H1 (cell line): ENCODE data around the gene ZNRF2. TPM values are rescaled to one million over a fixed set of nuclear protein-coding genes. Genes with fewer than 3 reads are reported as not detected.

ENCODE experiments used
- ATF3 ChIP-seq: IDR thresholded peaks from 2 replicates; pipeline ENCODE4 v1.6.1; 2011; ENCODE audit warnings: low read depth, mild to moderate bottlenecking, low read length; ENCODE audit not compliant: insufficient read depth
- CHD2 ChIP-seq: IDR thresholded peaks from 2 replicates; pipeline ENCODE4 v1.6.1; 2012; ENCODE audit warnings: low read length, improper control_type of control experiment
- RFX5 ChIP-seq: IDR thresholded peaks from 2 replicates; pipeline ENCODE4 v1.6.1; 2011; ENCODE audit warnings: low read depth, low read length, improper control_type of control experiment, borderline replicate concordance
- SIX5 ChIP-seq: IDR thresholded peaks from 2 replicates; pipeline ENCODE4 v1.6.1; 2011; ENCODE audit warnings: mild to moderate bottlenecking, low read depth, low read length
- TAF7 ChIP-seq: optimal IDR thresholded peaks from 2 replicates; pipeline ENCODE3; 2011; ENCODE audit warnings: low read depth, mild to moderate bottlenecking, inconsistent platforms, low read length, moderate library complexity, borderline replicate concordance
- TEAD4 ChIP-seq: IDR thresholded peaks from 2 replicates; pipeline ENCODE4 v1.6.1; 2012; ENCODE audit warnings: low read depth, low read length, inconsistent platforms, mixed read lengths
- polyA plus RNA-seq, 7 experiments: library from polyadenylated mRNA; depleted of rRNA in 3 of 7; stranded (reverse) in 5 of 7; unstranded in 2 of 7; fragments of >200 nt in 5 of 7; fragments of 200-250 nt in 2 of 7; gene quantifications; 1 replicate in 5 of 7; 2 replicates in 1 of 7; 4 replicates in 1 of 7; pipeline versions ENCODE4 v1.2.1 to v1.2.3, GENCODE V29; 2011 to 2013; ENCODE audit warnings: missing spikeins in 2 of 7, mixed read lengths in 2 of 7
- total RNA-seq: library from RNA; stranded (reverse); fragmentation: NEBNext Ultra II Directional; extraction: Animal tissue kit (Norgen Biotek cat#: 25700); gene quantifications from 2 replicates; pipeline ENCODE4 v1.2.1, GENCODE V29; 2021

Gene ZNRF2
- total and polyA plus RNA-seq, 2 of the 8 experiments (the other 6 are each of a cell fraction or from before 2014, with no cell fraction given), result 2.9 to 16.2 TPM

GRCh38 chr7:30378275-30378674, 93.9 kb downstream of the ZNRF2 start (continued):
- TF ChIP-seq ATF3 (no peak), SIX5 (no peak), CHD2 (no peak), RFX5 (no peak), TAF7 (no peak), TEAD4 (no peak)
